HUES48 (cell line): Measurements from ENCODE around the gene UGDH.
"Not testable (repeated sequence)": the region's sequence is repeated elsewhere in the genome, so short reads cannot be mapped to it uniquely, and the experiment has no call there.

Source experiments
- H3K27ac ChIP-seq: one replicate; pipeline ENCODE4 v1.7.0; 2013; ENCODE audit warnings: low read depth, low read length, inconsistent platforms
- H3K27me3 ChIP-seq: 2 replicates; pipeline ENCODE4 v1.6.1; 2013; ENCODE audit warnings: mild to moderate bottlenecking, low read length; ENCODE audit not compliant: control insufficient read depth, insufficient read depth
- H3K36me3 ChIP-seq: 2 replicates; pipeline ENCODE4 v1.6.1; 2013; ENCODE audit warnings: low read length; ENCODE audit not compliant: control insufficient read depth, insufficient read depth
- H3K4me1 ChIP-seq: 2 replicates; pipeline ENCODE4 v1.6.1; 2013; ENCODE audit warnings: mild to moderate bottlenecking, low read length; ENCODE audit not compliant: control insufficient read depth, insufficient read depth
- H3K4me3 ChIP-seq: 2 replicates; pipeline ENCODE4 v1.5.1; 2013; ENCODE audit warnings: mild to moderate bottlenecking, low read depth, low read length
- H3K9ac ChIP-seq: 2 replicates; pipeline ENCODE4 v1.6.1; 2013; ENCODE audit warnings: mild to moderate bottlenecking, low read depth, low read length, moderate library complexity
- H3K9me3 ChIP-seq: 2 replicates; pipeline ENCODE4 v1.6.1; 2013; ENCODE audit warnings: low read length; ENCODE audit not compliant: control insufficient read depth, insufficient read depth

The UGDH gene

GRCh38 chr4:39514888-39515401 is 12.3 kb downstream of the UGDH start:
- Histone ChIP-seq H3K9ac (no peak overlapping the region; the same call in 1 of the 2 replicates), H3K9me3 (no peaks in the 10 kb centered on the region), H3K27ac (no peak overlapping the region), H3K27me3 (no peaks in the 10 kb centered on the region), H3K4me3 (no peak overlapping the region), H3K4me1 (no peaks in the 10 kb centered on the region), H3K36me3 (peaks cover 76% of the 10 kb centered on the region)

GRCh38 chr4:39514266-39514665 is 13.0 kb downstream of the UGDH start:
- not testable (repeated sequence) for H3K27me3 ChIP-seq, H3K9ac ChIP-seq, H3K4me3 ChIP-seq, H3K9me3 ChIP-seq, H3K4me1 ChIP-seq, H3K27ac ChIP-seq
- peaks cover 77% of the 10 kb centered on the region for H3K36me3 ChIP-seq

DNA sequence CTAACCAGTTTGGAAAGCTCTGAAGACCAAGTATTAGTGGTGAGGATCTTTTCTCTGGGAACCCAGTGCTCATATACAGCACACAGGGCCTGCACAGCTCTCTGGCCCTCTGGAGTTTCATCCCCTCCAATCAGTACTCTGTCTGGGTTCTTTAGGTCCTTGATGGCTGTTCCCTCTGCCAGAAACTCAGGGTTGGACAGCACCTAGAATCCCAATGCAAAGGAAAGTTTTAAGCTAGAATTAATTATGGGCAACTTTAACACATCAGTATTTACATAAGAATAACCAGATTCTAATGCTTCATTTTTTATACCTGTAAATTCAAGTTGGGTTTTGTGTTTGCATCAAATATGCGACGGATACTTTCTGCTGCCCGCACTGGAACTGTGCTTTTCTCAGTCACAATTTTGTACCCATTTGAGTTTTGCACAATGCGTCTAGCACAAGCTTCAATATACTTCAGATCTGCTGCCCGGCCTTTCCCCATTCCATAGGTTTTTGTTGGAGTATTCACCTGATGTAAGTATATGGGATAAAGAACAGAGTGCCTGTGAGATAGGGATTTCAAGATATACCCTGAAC is 16.8 kb downstream of the UGDH start:
- Histone ChIP-seq H3K9ac (no peak overlapping the region), H3K4me1 (no peaks in the 10 kb centered on the region), H3K4me3 (no peak overlapping the region), H3K36me3 (peaks cover 88% of the 10 kb centered on the region), H3K9me3 (no peaks in the 10 kb centered on the region), H3K27ac (no peak overlapping the region), H3K27me3 (no peaks in the 10 kb centered on the region)

DNA sequence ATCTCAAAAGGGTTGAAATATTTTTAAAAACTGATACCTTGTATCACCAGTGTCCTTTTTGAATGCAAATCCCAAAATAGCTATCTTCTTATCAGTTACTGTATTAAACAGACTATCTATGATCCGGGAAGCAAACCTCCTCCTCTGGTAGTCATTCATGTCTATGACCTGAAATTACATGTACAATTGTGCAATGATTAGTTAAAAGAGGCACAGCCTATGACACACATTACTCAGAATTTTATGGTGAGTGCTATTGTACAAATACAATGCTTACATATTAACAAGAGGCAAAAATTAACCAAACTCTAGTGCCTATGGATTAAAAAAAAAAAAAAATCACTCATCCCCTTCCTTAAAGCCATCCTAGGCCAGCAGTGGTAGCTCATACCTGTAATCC is 21.7 kb downstream of the UGDH start:
- H3K9me3 ChIP-seq = no peaks in the 10 kb centered on the region

GRCh38 chr4:39504538-39504937 is 22.7 kb downstream of the UGDH start:
- no peaks in the 10 kb centered on the region for H3K27me3 ChIP-seq
- no peak overlapping the region for H3K9ac ChIP-seq
- peaks cover 86% of the 10 kb centered on the region for H3K36me3 ChIP-seq
- H3K4me3 ChIP-seq = no peak overlapping the region
- H3K4me1 ChIP-seq = no peaks in the 10 kb centered on the region
- no peaks in the 10 kb centered on the region for H3K9me3 ChIP-seq
- H3K27ac ChIP-seq = no peak overlapping the region

More for the DNA sequence above, 21.7 kb downstream of the UGDH start:
- H3K9ac ChIP-seq = no peak overlapping the region
- H3K36me3 ChIP-seq = peaks cover 87% of the 10 kb centered on the region
- no peak overlapping the region for H3K4me3 ChIP-seq
- H3K27ac ChIP-seq = no peak overlapping the region
- H3K4me1 ChIP-seq = no peaks in the 10 kb centered on the region
- H3K27me3 ChIP-seq = no peaks in the 10 kb centered on the region

GRCh38 chr4:39502664-39503035 is 24.6 kb downstream of the UGDH start:
- not testable (repeated sequence) for H3K4me1 ChIP-seq, H3K9ac ChIP-seq, H3K27me3 ChIP-seq, H3K4me3 ChIP-seq, H3K27ac ChIP-seq, H3K9me3 ChIP-seq
- peaks cover 83% of the 10 kb centered on the region for H3K36me3 ChIP-seq

GRCh38 chr4:39502019-39502663 is 25.1 kb downstream of the UGDH start:
- Histone ChIP-seq H3K4me1 (no peaks in the 10 kb centered on the region), H3K4me3 (no peak overlapping the region), H3K36me3 (peaks cover 78% of the 10 kb centered on the region), H3K9me3 (no peaks in the 10 kb centered on the region), H3K9ac (no peak overlapping the region), H3K27me3 (no peaks in the 10 kb centered on the region), H3K27ac (no peak overlapping the region)

- Histone ChIP-seq H3K9me3 (no peaks in the 10 kb centered on the region), H3K27me3 (no peaks in the 10 kb centered on the region), H3K4me1 (no peaks in the 10 kb centered on the region), H3K9ac (no peak overlapping the region), H3K36me3 (peaks cover 47% of the 10 kb centered on the region), H3K4me3 (no peak overlapping the region), H3K27ac (no peak overlapping the region)
These were observed 28.6 kb downstream of the UGDH start for GRCh38 chr4:39498727-39499020.

DNA sequence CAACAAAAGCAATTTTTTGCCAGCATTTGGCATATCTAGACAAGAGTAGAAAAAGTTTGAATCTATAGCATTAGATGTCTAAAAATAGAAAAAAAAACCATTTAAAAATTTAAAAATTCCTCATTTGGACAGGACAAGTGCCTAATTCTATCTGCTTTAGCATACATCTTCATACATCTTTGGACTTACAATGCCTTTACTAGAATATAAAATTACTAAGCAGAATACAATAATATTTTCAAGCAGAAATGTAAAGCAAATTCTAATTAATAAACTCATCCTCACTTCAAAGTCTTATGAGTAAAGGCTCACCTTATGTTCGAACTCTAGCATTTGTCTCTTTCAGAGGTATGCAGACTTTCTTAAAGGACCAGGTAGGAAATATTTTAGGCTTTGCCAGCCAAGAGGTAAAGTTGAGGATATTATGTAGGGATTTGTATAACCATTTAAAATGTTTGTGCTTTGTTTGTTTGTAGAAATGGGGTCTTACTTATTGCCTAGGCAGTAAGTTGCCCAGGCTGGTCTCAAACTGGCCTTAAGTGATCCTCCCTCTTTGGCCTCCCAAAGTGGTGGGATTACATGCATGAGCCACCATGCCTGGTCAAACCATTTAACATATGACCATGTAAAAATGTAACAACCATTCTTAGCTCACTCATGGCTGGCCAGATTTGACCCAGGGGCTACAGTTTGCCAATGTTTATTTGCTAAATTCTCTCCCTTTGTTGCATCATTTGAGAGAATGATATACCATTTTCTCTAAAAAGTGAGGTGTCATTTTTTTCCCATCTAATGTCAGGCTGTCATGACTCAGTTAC is 29.1 kb downstream of the UGDH start:
- Histone ChIP-seq H3K36me3 (peaks cover 41% of the 10 kb centered on the region), H3K9me3 (no peaks in the 10 kb centered on the region), H3K9ac (no peak overlapping the region), H3K4me3 (no peak overlapping the region), H3K27me3 (no peaks in the 10 kb centered on the region), H3K4me1 (no peaks in the 10 kb centered on the region), H3K27ac (no peak overlapping the region)

GRCh38 chr4:39495446-39496213 is 31.6 kb downstream of the UGDH start:
- Histone ChIP-seq H3K9ac (no peak overlapping the region), H3K4me3 (no peak overlapping the region), H3K4me1 (no peaks in the 10 kb centered on the region), H3K27me3 (no peaks in the 10 kb centered on the region), H3K27ac (no peak overlapping the region), H3K9me3 (no peaks in the 10 kb centered on the region), H3K36me3 (peaks cover 25% of the 10 kb centered on the region)
